HG03432 (cell line): ENCODE results near the gene FBF1.
"Not testable (repeated sequence)": the region's sequence is repeated elsewhere in the genome, so short reads cannot be mapped to it uniquely, and the experiment has no call there.

Experiments
- ATAC-seq: cut with Tn5 transposase; IDR thresholded peaks from one replicate; pipeline ENCODE4 v1.9.1; 2021; ENCODE audit warnings: mild to moderate bottlenecking, moderate library complexity; ENCODE audit not compliant: unreplicated experiment

Gene FBF1

DNA sequence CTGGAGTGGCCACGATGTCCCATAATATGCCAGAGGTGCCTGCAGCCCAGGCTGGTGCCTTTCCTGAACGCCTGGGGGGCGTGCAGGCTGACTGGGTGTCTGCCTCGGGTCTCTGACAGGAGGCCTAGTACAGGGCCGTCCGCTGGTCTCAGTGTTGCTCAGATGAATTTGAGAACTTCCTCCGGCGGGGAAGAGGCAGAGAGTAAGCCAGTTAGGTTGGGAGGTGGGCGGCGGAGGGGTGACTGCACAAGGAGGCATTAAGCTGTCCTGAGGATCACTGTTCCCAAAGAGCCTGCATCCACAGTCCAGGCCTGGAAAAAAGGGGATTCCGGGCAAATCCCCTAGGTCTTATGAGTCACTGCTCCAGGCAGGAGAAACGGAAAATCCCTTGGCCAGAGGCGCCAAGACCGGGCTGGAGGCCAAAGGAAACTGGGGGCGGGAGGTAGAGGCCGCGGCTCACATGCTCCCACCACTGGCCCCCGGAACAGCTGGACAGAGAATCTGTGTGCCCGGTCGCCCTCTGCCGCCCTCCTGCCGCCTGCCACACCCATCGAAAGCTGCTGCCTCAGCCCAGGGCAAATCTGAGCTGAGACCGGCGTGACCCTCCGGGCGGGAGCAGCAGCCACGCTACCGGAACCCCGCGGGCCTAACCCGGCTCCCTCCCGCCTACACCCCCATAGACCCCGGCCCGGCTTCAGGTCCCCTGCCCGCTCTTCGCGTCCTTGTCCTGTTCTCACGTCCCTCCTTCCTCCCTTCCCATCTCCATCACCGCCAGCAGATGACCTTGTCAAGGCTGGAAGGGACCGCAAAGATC is 63.7 kb downstream of the FBF1 start:
- no peak for ATAC-seq

GRCh38 chr17:75876190-75876937 is 64.5 kb downstream of the FBF1 start:
- no peak for ATAC-seq

DNA sequence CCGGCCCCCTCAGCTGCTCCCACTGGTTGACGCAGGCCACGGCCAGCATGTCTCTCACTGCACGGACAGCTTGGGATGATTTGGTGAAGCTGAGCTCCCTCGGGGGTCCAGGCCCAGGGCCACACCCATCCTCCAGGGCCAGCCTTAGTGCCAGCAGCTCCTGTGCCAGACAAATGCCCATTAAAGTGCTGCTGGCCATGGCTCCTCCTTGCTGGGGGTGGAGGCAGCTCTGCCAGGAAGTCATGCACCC is 65.0 kb downstream of the FBF1 start:
- ATAC-seq = no peak

GRCh38 chr17:75875182-75875939 is 65.5 kb downstream of the FBF1 start:
- ATAC-seq = no peak

DNA sequence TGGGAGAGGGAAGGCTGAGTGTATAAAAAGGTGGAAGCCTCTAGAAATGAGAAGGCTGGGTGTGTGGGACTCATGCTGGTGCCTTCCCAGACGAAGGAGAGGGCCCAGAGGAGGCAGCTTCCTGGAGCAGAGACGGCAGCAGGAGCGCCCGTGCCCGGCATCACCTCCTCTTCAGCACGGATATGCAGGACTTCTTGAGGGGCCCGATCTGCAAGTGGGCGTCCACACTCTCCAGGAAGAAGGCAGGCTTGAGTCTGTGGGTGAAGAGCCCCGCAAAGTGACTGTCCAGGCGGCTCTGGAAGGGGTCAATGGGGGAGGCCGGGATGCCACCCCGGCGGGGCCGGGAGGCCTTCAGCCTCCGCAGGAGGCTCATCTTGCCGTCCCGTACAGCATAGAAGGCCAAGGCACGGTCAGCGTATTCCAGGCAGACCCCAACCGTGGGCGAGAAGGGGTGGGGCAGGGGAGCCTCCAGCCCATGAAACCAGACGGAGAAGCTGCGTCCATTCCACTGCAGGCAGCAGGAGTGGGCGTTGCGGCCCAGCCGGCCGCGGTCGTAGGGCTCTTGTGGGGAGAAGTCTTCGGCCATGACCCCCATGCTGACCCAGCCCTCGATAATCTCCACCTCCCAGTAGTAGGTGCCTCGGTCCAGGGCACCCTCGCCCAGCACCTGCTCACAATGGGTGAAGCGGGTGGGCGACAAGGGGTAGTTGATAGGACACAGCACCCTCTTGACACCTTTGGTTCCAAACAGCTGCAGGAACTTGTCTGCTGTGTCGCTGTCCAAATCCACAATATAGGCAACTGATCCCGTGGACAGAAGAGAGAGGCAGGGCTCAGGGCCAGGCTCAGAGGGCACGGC is 66.3 kb downstream of the FBF1 start:
- ATAC-seq = no peak

GRCh38 chr17:75873587-75874322 is 67.1 kb downstream of the FBF1 start:
- ATAC-seq = no peak

DNA sequence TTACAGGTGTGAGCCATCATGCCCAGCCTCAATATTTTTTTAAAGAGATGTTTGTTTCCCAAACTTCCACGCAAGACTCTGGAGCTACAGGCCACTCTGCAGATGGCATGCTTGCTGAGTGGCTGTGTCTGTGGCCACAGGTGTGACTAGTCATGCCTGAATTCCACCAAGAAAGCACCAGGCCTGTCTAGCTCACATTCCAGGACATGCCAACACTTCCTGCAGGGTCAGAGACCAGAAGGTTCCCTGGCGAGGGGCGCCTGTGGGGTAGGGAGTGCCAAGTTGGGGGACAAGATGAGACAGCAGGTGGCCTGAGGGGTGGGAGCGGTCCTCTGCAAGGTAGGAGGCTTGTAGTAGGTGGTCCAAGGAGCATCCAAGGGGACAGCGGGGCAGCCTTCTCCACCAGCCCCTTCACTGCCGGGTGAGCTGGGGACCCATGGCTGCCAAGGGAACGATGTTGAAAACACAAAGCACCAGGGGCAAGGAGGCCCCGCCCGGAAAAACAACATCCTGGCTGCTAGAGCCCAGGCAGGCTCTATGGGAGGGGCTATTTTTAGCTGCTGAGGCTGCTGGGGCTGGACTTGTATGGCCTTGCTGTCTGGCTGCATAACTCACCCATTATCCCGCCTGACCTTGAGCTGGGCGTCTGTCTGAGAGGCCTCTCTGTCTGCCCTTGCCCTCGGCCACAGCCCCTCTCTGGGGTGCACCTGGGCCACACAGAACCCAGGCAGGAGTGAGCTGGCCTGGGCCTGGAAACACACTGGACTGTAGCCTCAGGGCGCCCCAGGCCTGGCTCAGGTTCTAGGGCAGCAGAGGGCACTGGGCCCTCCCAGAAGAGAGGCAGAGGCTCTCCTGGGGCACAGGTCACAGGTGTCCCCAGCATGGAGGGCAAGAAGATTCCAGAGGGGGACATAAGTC is 68.1 kb downstream of the FBF1 start:
- no peak for ATAC-seq

DNA sequence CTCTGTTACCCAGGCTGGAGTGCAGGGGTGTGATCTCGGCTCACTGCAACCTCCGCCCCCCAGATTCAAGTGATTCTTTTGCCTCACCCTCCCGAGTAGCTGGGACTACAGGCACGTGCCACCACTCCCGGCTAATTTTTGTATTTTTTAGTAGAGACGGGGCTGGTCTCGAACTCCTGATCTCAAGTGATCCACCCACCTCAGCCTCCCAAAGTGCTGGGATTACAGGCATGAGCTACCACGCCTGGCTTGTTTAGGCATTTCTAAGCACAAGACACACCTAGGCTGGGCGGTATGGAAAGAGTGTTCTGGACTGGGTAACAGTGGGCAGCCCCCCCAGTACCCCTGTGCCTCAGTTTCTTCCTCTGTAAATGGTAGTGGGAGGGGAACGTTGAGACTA is 70.6 kb downstream of the FBF1 start:
- ATAC-seq = not testable (repeated sequence)

GRCh38 chr17:75869282-75870141 is 71.3 kb downstream of the FBF1 start:
- ATAC-seq = no peak

DNA sequence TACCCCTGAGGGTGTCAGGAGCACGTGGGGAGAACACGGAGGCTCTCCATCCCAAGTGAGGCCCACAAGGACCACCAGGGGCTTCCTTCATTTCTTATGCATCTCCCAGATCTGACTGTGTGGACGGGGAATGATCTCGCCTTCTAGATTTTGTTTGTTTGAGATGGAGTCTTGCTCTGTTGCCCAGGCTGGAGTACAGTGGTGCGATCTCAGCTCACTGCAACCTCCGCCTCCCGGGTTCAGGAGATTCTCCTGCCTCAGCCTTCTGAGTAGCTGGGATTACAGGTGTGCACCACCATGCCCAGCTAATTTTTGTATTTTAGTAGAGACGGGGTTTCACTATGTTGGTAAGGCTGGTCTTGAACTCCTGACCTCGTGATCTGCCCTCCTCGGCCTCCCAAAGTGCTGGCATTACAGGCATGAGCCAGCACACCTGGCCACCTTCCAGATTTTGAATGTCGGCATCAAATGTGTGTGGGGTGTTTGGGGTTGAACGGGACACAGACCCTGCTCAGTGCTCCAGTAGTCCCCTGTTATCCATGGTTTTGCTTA is 72.0 kb downstream of the FBF1 start:
- not testable (repeated sequence) for ATAC-seq

- not testable (repeated sequence) for ATAC-seq
Observed at GRCh38 chr17:75865404-75866188, 75.2 kb downstream of the FBF1 start.

- ATAC-seq = not testable (repeated sequence)
Observed at GRCh38 chr17:75864887-75865286, 76.0 kb downstream of the FBF1 start.

- peak; percentile 88 for ATAC-seq
Observed at GRCh38 chr17:75864448-75864871, 76.4 kb downstream of the FBF1 start.

GRCh38 chr17:75861927-75862317 is 78.9 kb downstream of the FBF1 start:
- no peak for ATAC-seq
